Measurements from ENCODE around the gene CRABP1. TPM values are rescaled to one million over a fixed set of nuclear protein-coding genes. Genes with fewer than 3 reads are reported as not detected.

Gene CRABP1
- total and polyA plus RNA-seq, 4 donors, result not detected

DNA sequence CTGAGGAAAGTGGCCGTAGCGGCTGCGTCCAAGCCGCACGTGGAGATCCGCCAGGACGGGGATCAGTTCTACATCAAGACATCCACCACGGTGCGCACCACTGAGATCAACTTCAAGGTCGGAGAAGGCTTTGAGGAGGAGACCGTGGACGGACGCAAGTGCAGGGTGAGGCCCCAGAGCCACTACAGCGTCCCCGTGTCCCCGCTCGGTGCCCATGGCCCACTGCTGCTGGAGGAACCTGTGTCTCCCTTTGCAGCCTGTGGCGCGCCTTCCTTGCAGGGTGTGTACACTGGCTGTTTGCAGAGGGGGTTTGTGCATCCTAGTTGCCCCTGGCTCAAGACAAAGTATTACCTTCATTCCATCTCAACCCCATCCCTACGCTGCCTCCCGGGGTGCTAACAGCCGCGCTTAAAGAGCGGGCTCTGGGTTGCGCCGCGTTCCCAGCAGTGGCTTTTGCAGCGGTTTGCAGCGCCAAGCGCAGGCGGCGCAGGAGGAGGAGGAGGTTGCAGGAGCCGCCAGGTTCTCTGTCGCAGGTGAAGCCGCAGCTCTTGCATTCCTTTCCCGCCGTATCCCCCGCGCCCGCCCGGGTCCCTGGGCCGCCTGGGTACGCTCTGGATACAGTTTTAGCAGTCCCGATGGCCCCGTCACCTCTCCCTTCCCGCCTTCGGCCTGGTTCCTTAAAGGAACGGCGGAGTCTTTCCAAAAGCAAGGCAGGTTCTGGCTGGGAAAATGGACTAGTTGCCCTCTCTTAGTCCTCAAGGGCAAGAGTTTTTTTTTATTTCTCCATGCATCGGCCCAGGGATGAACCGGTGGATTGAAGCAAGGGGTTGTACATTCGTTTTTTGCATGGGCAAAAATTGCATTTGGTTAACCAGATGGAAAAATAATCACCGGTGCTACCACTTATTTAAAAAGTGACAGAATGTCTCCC is 1.2 kb downstream of the CRABP1 start (continued):
- TF ChIP-seq REST (IDR thresholded peaks at IDR 0.05) (no peak), CTCF (IDR thresholded peaks at IDR 0.05; ENCODE audit: low read depth, low read length, missing input control) (no peak), NR2F2 (IDR thresholded peaks at IDR 0.05) (no peak), HNF4A (conservative IDR thresholded peaks at IDR 0.05) (no peak), EGR1 (IDR thresholded peaks at IDR 0.05; ENCODE audit: low read depth in 2 of 2) (no peak), FOXA2 (IDR thresholded peaks at IDR 0.05) (no peak), GABPA (IDR thresholded peaks at IDR 0.05 in 1 of 2, conservative IDR thresholded peaks at IDR 0.05 in 1 of 2) (no peak)

DNA sequence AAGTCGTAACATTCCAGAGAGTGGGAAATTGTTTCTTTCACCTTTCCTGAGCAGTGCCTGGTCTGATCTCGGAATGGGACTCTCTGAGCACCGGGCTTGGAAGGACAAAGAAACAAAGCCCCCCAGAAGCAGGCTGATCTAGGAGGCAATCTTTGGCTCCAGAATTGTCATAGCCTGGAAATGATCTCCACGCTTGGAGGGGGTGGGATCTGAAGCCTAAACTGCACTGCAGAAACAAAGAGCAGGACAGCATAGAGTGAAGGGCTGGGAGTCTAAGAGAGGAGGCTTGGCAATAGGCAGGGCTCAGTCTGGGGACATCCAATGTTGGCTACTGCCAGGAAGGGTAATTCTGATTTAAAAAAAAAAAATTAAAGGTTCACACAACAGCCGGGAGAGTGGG is 1.9 kb downstream of the CRABP1 start:
- no peak for DNase-seq (ENCODE audit: low spot score)
- Histone ChIP-seq H3K4me3 (ENCODE audit: low read depth in 1 of 3, low read length in 3 of 3) (no peak overlapping the region), H3K27me3 (ENCODE audit: control insufficient read depth in 4 of 4, insufficient read depth in 4 of 4, low read length in 3 of 4) (peaks cover 3 to 15% (median 13%) of the 10 kb centered on the region in 4 donors), H3K4me1 (ENCODE audit: control insufficient read depth in 4 of 4, insufficient read depth in 4 of 4, low read length in 3 of 4) (peaks cover 0 to 6% (median 4%) of the 10 kb centered on the region in 4 donors), H3K36me3 (ENCODE audit: control insufficient read depth in 4 of 4, insufficient read depth in 3 of 4, low read depth in 1 of 4, low read length in 3 of 4) (no peaks in the 10 kb centered on the region), H3K9ac (ENCODE audit: low read depth in 1 of 2, low read length in 2 of 2) (no peak overlapping the region), H3K9me3 (ENCODE audit: control insufficient read depth in 4 of 4, low read length in 3 of 4) (no peaks in the 10 kb centered on the region), H3K27ac (ENCODE audit: low read depth in 1 of 2, low read length in 2 of 2) (no peak overlapping the region)
- TF ChIP-seq SP1 (IDR thresholded peaks at IDR 0.05) (no peak), JUND (IDR thresholded peaks at IDR 0.05) (no peak), REST (IDR thresholded peaks at IDR 0.05) (no peak), FOXA2 (IDR thresholded peaks at IDR 0.05) (no peak), TAF1 (conservative IDR thresholded peaks at IDR 0.05) (no peak), RXRA (IDR thresholded peaks at IDR 0.05) (no peak), NR2F2 (IDR thresholded peaks at IDR 0.05) (no peak), EGR1 (IDR thresholded peaks at IDR 0.05; ENCODE audit: low read depth in 2 of 2) (no peak), HNF4G (IDR thresholded peaks at IDR 0.05) (no peak), ATF3 (IDR thresholded peaks at IDR 0.05) (no peak), YY1 (IDR thresholded peaks at IDR 0.05) (no peak), RAD21 (IDR thresholded peaks at IDR 0.05) (no peak), MAX (IDR thresholded peaks at IDR 0.05) (no peak), HNF4A (conservative IDR thresholded peaks at IDR 0.05) (no peak), FOXA1 (IDR thresholded peaks at IDR 0.05) (no peak), CTCF (IDR thresholded peaks at IDR 0.05; ENCODE audit: low read depth, low read length, missing input control) (no peak), GABPA (IDR thresholded peaks at IDR 0.05 in 1 of 2, conservative IDR thresholded peaks at IDR 0.05 in 1 of 2) (no peak)
- TF ChIP-seq, protein P1, sequence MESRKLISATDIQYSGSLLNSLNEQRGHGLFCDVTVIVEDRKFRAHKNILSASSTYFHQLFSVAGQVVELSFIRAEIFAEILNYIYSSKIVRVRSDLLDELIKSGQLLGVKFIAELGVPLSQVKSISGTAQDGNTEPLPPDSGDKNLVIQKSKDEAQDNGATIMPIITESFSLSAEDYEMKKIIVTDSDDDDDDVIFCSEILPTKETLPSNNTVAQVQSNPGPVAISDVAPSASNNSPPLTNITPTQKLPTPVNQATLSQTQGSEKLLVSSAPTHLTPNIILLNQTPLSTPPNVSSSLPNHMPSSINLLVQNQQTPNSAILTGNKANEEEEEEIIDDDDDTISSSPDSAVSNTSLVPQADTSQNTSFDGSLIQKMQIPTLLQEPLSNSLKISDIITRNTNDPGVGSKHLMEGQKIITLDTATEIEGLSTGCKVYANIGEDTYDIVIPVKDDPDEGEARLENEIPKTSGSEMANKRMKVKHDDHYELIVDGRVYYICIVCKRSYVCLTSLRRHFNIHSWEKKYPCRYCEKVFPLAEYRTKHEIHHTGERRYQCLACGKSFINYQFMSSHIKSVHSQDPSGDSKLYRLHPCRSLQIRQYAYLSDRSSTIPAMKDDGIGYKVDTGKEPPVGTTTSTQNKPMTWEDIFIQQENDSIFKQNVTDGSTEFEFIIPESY (IDR thresholded peaks at IDR 0.05), result no peak
- WGBS, result 52% methylated on average over 5 of the region's 5 CpGs
